Stomach (tissue), 4 donors: ENCODE data around the gene STK38.

Experiments used
- CTCF ChIP-seq, 7 experiments: fragments of 450-650 bp in 4 of 7; fragments of 200-600 bp in 3 of 7; sonication (generic) in 3 of 7; IDR thresholded peaks; one replicate each; pipeline ENCODE4 v1.5.1; 2016 to 2019; ENCODE audit warnings: antibody characterized with exemption in 7 of 7, control low read depth in 2 of 7, mild to moderate bottlenecking in 1 of 7
- EP300 ChIP-seq: sonication (generic); formaldehyde crosslinking; IDR thresholded peaks from one replicate; pipeline ENCODE4 v1.6.1; 2017; ENCODE audit warnings: antibody characterized with exemption
- POLR2A ChIP-seq, 4 donors: fragments of 450-650 bp; IDR thresholded peaks; one replicate each; pipeline ENCODE4 v1.6.1; 2016; ENCODE audit warnings: antibody characterized with exemption in 4 of 4, control low read depth in 2 of 4, mild to moderate bottlenecking in 1 of 4, moderate library complexity in 1 of 4
- POLR2AphosphoS5 ChIP-seq, 3 donors: sonication (generic); formaldehyde crosslinking; IDR thresholded peaks; one replicate each; pipeline ENCODE4 v1.6.1; 2016; ENCODE audit warnings: antibody characterized with exemption in 3 of 3

- TF ChIP-seq CTCF (IDR thresholded peaks at IDR 0.05) = no peak
- no peak for TF ChIP-seq POLR2A (IDR thresholded peaks at IDR 0.05)
- no peak for TF ChIP-seq POLR2AphosphoS5 (IDR thresholded peaks at IDR 0.05)
- no peak for TF ChIP-seq EP300
These were observed 86.4 kb downstream of the STK38 start for GRCh38 chr6:36460916-36461315.
